SH-SY5Y (cell line): ENCODE data around the gene AATK.

ENCODE experiments used
- GATA2 ChIP-seq: IDR thresholded peaks from 2 replicates; pipeline ENCODE4 v1.6.1; 2011; ENCODE audit warnings: mild to moderate bottlenecking, low read depth, low read length
- GATA3 ChIP-seq: IDR thresholded peaks from 2 replicates; pipeline ENCODE4 v1.6.1; 2011; ENCODE audit warnings: low read depth, mild to moderate bottlenecking, low read length, moderate library complexity

DNA sequence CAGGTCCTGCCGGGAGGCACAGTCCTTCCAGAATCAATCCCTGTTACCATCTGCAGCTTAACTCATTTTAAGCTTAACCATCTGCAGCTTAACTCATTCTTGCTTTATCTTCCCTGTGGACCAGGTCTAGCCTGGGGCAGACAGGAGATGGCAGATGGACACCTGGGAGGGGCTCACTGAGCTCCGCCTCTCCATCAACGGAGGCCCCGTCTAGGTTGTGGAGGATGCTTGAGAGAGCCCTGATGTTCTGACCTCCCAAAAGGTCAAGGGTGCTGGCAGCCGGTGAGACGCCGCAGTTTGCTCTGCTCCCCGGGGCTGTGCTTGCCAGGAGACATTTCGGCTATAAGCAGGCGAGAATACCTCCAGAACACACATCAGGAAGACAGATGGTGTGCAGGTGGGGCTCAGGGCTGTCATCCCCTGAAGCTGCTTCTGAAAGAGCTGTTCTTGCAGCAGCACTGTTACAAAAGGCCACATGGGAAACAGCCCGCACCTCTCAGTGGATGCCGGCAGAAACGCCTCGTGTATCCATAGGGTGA is 89.8 kb downstream of the AATK start:
- TF ChIP-seq GATA2 (peak; percentile 89), GATA3 (no peak)
